ENCODE data around the gene HDDC2.

Gene HDDC2

GRCh38 chr6:125252891-125253290 is 48.9 kb downstream of the HDDC2 start:
- no peak for DNase-seq (ENCODE audit: low spot score)
- TF ChIP-seq CTCF (IDR thresholded peaks at IDR 0.05; ENCODE audit: poor library complexity, severe bottlenecking), result no peak

DNA sequence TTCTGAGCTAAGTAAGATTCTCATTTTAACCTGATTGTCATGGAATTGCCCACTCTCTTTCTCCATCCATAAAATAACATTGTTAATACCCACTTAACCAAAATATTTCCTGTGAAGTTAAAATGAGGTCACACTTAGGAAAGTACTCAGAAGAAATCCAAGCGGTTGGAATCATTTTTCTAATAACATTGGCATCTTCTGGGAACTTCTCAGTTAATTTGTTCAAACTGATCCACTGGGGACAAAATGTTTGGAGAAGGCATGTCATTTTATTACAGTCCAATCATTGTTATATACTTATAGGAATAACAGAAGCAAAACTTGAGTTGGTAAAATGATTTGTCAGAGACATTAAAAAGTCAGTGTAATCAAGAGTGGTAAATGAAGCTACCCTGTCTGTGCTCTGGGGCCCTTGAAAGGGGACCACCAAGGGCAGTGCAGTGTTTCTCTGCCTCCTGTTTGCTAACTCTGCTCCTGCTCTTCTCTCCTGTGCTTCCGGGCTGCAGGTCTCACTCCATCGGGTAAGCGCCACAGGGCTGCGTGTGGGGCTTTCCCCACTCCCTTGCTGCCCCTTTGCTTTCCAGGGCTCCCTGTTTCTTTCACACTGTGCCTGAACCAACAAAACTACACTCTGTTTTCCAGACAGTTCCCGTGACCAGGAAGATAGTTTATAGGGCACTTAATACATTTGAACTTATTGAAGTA is 50.1 kb downstream of the HDDC2 start:
- no peak for DNase-seq (ENCODE audit: low spot score)
- H3K4me1 ChIP-seq (ENCODE audit: insufficient read depth, poor library complexity, severe bottlenecking), result peaks cover 34% of the 10 kb centered on the region
- TF ChIP-seq CTCF (IDR thresholded peaks at IDR 0.05; ENCODE audit: poor library complexity, severe bottlenecking), result no peak
- no peaks in the 10 kb centered on the region for H3K9me3 ChIP-seq (ENCODE audit: severe bottlenecking)
- 0 out of 2 replicates have a peak, but pooled peaks cover 4% of the 10 kb centered on the region for H3K36me3 ChIP-seq (ENCODE audit: low read depth)
- H3K27me3 ChIP-seq (ENCODE audit: insufficient read depth, poor library complexity, severe bottlenecking), result no peaks in the 10 kb centered on the region
- H3K4me3 ChIP-seq (ENCODE audit: severe bottlenecking), result no peak overlapping the region
- ATAC-seq (ENCODE audit: low read depth), result no peak
- H3K27ac ChIP-seq (ENCODE audit: poor library complexity, severe bottlenecking), result peak overlapping the region; percentile 70

More at GRCh38 chr6:125252891-125253290, 48.9 kb downstream of the HDDC2 start:
- Histone ChIP-seq H3K9me3 (ENCODE audit: severe bottlenecking) (no peaks in the 10 kb centered on the region), H3K27me3 (ENCODE audit: insufficient read depth, poor library complexity, severe bottlenecking) (no peaks in the 10 kb centered on the region), H3K27ac (ENCODE audit: poor library complexity, severe bottlenecking) (peak overlapping the region; percentile 70), H3K36me3 (ENCODE audit: low read depth) (0 out of 2 replicates have a peak, but pooled peaks cover 1% of the 10 kb centered on the region), H3K4me3 (ENCODE audit: severe bottlenecking) (no peak overlapping the region), H3K4me1 (ENCODE audit: insufficient read depth, poor library complexity, severe bottlenecking) (peaks cover 34% of the 10 kb centered on the region)
- ATAC-seq (ENCODE audit: low read depth), result peak; percentile 70

DNA sequence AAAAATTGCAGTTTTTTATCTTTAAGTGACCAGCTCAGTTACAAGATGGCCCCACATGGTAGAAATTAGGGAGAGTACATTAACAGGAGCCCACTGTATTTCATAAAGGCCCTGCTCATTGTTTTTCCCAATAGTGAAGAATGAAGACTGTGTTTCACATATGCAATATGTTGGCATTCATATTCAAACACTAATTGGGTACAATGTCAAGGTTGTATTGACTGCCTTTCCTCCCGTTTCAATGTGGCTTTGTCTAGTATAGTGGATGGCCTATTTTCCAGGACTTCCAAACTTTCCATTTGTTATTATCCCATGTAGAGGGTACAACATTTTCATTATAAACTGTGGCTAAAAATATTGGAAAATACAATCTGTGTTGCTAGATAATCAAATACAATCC is 51.3 kb downstream of the HDDC2 start:
- Histone ChIP-seq H3K27me3 (ENCODE audit: insufficient read depth, poor library complexity, severe bottlenecking) (no peaks in the 10 kb centered on the region), H3K9me3 (ENCODE audit: severe bottlenecking) (no peaks in the 10 kb centered on the region), H3K4me1 (ENCODE audit: insufficient read depth, poor library complexity, severe bottlenecking) (peaks cover 33% of the 10 kb centered on the region), H3K4me3 (ENCODE audit: severe bottlenecking) (no peak overlapping the region), H3K36me3 (ENCODE audit: low read depth) (0 out of 2 replicates have a peak, but pooled peaks cover 4% of the 10 kb centered on the region), H3K27ac (ENCODE audit: poor library complexity, severe bottlenecking) (no peak overlapping the region)
- no peak for DNase-seq (ENCODE audit: low spot score)
- no peak for ATAC-seq (ENCODE audit: low read depth)
- no peak for TF ChIP-seq CTCF (IDR thresholded peaks at IDR 0.05; ENCODE audit: poor library complexity, severe bottlenecking)

DNA sequence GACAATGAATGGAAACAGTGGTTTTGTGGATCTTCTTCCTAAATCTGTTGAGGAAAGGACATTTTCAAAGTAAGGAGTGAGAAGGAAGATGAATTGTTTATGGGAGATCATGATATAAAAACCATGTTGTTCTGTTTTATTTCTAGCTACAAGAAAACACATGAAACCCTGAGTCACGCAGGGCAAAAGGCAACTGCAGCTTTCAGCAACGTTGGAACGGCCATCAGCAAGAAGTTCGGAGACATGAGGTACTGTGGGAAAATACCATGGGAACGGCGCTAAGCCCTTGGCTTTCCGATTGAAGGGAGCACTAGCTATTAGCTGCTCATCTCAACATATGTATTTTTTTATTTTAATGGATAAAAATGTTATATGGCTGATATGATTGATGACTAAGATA is 53.6 kb downstream of the HDDC2 start:
- DNase-seq (ENCODE audit: low spot score) (no peak), ATAC-seq (ENCODE audit: low read depth) (no peak)
- H3K4me3 ChIP-seq (ENCODE audit: severe bottlenecking), result no peak overlapping the region
- H3K9me3 ChIP-seq (ENCODE audit: severe bottlenecking), result no peaks in the 10 kb centered on the region
- H3K27ac ChIP-seq (ENCODE audit: poor library complexity, severe bottlenecking), result no peak overlapping the region
- TF ChIP-seq CTCF (IDR thresholded peaks at IDR 0.05; ENCODE audit: poor library complexity, severe bottlenecking), result no peak
- H3K36me3 ChIP-seq (ENCODE audit: low read depth), result 0 out of 2 replicates have a peak, but pooled peaks cover 4% of the 10 kb centered on the region
- peaks cover 9% of the 10 kb centered on the region for H3K4me1 ChIP-seq (ENCODE audit: insufficient read depth, poor library complexity, severe bottlenecking)
- no peaks in the 10 kb centered on the region for H3K27me3 ChIP-seq (ENCODE audit: insufficient read depth, poor library complexity, severe bottlenecking)

DNA sequence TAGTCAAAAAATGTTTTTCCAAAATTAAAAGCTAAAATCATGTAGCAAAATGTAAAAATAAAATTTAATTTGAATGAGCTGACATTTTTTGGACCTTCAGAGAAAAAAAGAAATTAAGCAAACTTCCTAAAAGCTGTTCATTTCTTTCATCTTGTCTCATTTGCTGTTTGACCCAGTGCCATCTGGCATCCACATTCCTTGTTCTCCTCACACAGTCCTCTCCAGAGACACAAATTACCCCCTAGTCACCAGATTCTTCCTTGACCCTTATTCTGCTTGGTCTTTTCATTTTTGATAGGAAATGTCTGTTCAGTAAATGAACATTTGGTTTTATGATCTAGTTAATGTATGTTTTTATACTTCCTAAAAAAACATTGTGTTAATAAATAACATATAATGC is 55.2 kb downstream of the HDDC2 start:
- Histone ChIP-seq H3K27ac (ENCODE audit: poor library complexity, severe bottlenecking) (no peak overlapping the region), H3K9me3 (ENCODE audit: severe bottlenecking) (no peaks in the 10 kb centered on the region), H3K4me1 (ENCODE audit: insufficient read depth, poor library complexity, severe bottlenecking) (no peaks in the 10 kb centered on the region), H3K27me3 (ENCODE audit: insufficient read depth, poor library complexity, severe bottlenecking) (no peaks in the 10 kb centered on the region), H3K36me3 (ENCODE audit: low read depth) (0 out of 2 replicates have a peak, but pooled peaks cover 4% of the 10 kb centered on the region), H3K4me3 (ENCODE audit: severe bottlenecking) (no peak overlapping the region)
- ATAC-seq (ENCODE audit: low read depth) (no peak), DNase-seq (ENCODE audit: low spot score) (no peak)
- TF ChIP-seq CTCF (IDR thresholded peaks at IDR 0.05; ENCODE audit: poor library complexity, severe bottlenecking), result no peak
